SH-SY5Y (cell line): ENCODE data around the gene LRRK1.

Source experiments
- GATA2 ChIP-seq: IDR thresholded peaks from 2 replicates; pipeline ENCODE4 v1.6.1; 2011; ENCODE audit warnings: mild to moderate bottlenecking, low read depth, low read length
- GATA3 ChIP-seq: IDR thresholded peaks from 2 replicates; pipeline ENCODE4 v1.6.1; 2011; ENCODE audit warnings: low read depth, mild to moderate bottlenecking, low read length, moderate library complexity

Gene LRRK1

DNA sequence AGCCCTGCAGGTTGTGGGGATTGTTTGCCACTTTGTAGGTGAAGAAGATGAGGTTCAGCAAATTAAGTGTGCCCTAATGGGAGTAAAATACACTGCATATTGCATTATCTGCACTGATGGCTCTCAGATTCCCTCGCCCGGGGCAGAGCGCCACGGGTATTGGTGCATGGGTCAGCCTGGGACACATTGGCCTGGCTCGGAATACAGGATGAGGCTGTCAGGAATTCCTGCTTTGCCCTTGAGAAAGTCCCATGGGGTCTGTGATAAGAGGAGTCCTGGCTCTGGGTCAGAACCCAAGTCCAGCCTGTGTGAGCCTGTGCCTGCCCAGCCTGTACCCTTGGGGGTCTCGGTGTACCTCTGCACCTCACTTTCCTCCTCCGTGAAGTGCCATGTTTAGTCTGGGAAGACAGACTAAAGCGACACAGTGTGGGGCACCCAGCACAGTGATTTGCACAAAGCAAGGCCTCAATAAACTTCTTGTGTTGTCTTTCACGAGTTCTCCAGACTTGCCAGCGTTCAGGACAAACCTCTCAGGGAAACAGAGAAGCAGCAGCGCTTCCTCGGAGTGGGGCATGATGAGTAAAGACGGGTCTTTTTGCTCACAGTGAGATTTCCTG is 107.6 kb downstream of the LRRK1 start:
- no peak for TF ChIP-seq GATA3
- no peak for TF ChIP-seq GATA2

DNA sequence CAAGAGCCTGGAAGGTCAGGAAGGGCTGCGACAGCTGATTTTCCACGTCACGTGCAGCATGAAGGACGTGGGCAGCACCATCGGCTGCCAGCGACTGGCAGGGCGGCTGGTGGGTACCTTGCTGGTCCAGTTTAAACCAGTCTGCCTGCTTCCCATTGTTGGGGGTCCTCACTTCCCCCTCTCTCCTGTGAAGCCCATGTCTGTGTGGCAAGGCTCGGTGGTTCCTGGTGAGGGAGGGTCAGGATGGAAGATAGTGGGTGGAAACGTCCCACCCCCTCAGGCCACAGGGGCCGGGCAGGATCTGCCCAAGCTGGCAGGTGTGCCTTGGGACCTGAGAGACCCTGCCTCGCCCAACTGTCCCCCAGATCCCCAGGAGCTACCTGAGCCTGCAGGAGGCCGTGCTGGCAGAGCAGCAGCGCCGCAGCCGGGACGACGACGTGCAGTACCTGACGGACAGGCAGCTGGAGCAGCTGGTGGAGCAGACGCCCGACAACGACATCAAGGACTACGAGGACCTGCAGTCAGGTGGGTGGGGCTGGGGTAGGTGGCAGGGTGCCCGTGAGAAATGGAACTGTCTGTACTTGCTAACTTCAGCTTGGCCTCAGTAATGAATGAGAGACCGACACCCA is 108.2 kb downstream of the LRRK1 start:
- TF ChIP-seq GATA2: no peak
- TF ChIP-seq GATA3: no peak

GRCh38 chr15:101027920-101028319 is 108.8 kb downstream of the LRRK1 start:
- TF ChIP-seq GATA2 (no peak), GATA3 (no peak)

DNA sequence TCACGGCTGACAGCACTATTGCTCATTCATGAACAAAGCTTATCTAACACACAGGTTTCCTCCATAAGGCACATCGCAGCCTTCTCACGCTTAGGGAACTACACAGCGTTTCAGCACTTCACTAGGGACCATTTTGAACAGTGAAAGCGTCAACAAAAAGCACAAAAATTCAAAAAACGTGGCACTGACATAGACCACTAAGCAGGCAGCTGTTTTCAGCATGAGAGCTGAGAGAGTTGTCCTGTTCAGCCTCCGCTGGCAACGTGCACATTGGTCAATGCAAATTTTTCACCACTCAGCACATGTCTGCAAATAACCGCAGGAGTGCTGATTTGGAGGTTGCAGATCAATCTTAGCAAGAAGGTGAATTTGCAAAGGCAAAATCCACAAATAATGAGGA is 109.2 kb downstream of the LRRK1 start:
- TF ChIP-seq GATA2 (no peak), GATA3 (no peak)

DNA sequence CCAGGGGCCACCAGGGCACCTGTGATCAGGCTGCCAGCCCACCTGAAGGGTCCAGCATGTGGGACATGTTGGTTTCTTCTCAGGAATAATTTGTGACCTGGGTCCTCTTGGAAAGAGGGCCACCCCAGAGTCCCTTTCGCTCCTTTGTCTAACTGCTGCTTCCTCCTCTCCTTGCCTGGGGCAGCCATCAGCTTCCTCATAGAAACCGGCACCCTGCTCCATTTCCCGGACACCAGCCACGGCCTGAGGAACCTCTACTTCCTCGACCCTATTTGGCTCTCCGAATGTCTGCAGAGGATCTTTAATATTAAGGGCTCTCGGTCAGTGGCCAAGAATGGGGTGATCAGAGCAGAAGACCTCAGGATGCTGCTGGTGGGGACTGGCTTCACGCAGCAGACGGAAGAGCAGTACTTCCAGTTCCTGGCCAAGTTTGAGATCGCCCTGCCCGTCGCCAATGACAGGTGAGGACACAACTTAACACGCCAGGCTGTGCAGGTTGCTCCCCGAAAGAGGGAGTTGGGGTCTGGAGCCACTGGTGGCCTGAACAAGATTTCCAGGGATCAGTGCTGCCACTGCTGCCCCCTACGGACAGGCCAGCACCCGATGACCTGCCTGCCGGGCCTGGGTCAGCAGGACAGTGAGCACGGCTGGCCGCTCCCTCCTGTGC is 109.7 kb downstream of the LRRK1 start:
- TF ChIP-seq GATA2 (no peak), GATA3 (no peak)

DNA sequence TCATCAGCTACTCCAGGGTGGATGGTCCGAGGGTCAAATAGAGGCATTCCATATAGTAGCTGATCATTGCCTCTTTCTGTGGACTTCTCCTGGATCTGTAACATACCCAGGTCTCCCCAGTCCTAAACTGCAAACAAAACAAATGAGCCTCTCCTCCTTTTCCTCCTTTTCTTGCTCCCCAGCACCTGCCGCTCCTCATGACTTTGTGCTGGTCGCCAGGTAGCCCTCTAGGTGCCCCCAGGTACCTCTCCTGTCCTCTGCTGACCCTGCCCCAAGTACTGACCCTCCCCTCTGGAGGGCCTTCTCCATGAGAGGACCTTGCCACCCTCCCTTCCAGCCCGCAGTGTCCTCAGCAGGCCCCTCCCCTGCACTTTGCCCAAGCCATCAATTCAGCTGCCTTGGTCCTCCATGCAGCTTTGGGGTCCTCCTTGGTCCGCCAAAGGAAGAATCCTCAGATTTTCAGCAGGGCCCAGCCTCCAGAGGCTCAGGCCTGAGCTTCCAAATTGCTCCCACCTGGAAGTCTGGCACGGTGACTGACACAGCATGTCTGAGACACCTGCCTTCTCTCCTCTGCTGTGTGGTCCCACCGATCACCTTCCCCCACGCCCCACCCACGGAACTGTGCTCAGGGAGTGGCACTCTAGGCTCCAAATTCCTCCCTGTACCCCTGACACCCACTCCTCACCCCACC is 111.0 kb downstream of the LRRK1 start:
- no peak for TF ChIP-seq GATA3
- no peak for TF ChIP-seq GATA2

GRCh38 chr15:101031213-101031612 is 112.1 kb downstream of the LRRK1 start:
- TF ChIP-seq GATA2: no peak
- TF ChIP-seq GATA3: no peak

- TF ChIP-seq GATA2: no peak
- TF ChIP-seq GATA3: no peak
These were observed 114.6 kb downstream of the LRRK1 start for GRCh38 chr15:101033801-101034200.

DNA sequence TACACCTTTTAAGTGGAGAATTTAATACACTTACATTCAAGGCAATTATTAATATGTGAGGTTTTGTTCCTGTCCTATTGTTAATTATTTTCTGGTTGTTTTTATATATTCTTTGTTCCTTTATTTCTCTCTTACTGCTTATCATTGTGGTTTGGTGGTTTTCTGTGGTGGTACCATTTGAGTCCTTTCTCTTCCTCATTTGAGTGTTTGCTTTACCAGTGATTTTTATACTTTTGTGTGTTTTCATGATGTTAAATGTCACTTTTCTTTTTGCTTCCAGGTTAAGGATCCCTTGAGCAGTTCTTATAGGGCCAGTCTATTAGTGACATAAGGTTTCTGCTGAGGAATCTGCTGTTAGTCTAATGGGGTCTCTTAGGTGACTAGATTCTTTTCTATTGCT is 116.5 kb downstream of the LRRK1 start:
- TF ChIP-seq GATA2 (no peak), GATA3 (no peak)

GRCh38 chr15:101036189-101036588 is 117.0 kb downstream of the LRRK1 start:
- no peak for TF ChIP-seq GATA2
- TF ChIP-seq GATA3: no peak

DNA sequence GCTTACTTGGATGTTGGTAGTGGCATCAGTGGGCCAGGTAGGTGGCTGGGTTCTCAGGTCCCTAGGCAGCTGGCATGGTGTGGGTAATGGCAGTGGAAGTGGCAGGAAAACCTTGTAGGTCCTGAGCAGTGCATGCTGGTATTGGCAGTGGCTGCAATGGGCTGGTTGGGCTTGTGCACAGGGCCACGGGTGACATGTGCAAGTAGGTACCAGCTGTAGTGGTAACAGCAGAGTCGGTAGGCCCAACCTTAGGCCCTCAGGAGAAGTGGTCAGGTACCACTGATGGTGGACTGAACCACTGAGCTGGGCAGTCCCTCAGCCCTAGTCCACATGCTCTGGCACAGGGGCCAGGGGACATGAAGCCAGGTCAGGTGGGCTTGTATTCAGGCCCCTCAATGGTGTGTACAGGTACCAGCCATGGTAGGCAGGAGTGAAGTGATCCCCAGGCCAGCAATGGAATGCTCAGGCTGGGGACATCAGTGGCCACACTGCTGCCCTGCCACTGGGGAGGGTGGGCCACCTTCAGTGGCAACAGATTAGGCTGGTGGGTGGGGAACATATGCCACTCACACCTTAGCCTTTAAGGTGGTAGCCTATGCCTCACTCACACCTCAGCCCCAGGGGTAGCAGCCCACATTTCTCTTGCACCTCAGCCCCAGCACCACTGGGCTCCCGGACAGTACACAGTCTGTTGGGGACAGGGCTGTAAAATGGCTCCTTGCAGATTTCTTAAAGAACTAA is 118.1 kb downstream of the LRRK1 start:
- no peak for TF ChIP-seq GATA2
- TF ChIP-seq GATA3: no peak

- TF ChIP-seq GATA3 (no peak), GATA2 (no peak)
These were observed 119.3 kb downstream of the LRRK1 start for GRCh38 chr15:101038327-101039003.

GRCh38 chr15:101039461-101039860 is 120.3 kb downstream of the LRRK1 start:
- TF ChIP-seq GATA3 (no peak), GATA2 (no peak)

GRCh38 chr15:101042320-101042719 is 123.2 kb downstream of the LRRK1 start:
- TF ChIP-seq GATA2: no peak
- no peak for TF ChIP-seq GATA3
